ENCODE data around the gene CDH7.
A peak's percentile ranks its signal among the peaks of the same experiment; 100 is the strongest.

CDH7 gene, protein sequence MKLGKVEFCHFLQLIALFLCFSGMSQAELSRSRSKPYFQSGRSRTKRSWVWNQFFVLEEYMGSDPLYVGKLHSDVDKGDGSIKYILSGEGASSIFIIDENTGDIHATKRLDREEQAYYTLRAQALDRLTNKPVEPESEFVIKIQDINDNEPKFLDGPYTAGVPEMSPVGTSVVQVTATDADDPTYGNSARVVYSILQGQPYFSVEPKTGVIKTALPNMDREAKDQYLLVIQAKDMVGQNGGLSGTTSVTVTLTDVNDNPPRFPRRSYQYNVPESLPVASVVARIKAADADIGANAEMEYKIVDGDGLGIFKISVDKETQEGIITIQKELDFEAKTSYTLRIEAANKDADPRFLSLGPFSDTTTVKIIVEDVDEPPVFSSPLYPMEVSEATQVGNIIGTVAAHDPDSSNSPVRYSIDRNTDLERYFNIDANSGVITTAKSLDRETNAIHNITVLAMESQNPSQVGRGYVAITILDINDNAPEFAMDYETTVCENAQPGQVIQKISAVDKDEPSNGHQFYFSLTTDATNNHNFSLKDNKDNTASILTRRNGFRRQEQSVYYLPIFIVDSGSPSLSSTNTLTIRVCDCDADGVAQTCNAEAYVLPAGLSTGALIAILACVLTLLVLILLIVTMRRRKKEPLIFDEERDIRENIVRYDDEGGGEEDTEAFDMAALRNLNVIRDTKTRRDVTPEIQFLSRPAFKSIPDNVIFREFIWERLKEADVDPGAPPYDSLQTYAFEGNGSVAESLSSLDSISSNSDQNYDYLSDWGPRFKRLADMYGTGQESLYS

GRCh38 chr18:65750389-65751154 is at the start of gene CDH7:
TSS of gene CDH7 (plus strand) at chr18:65751012. CDS start at chr18:65762843, 11,831 bp downstream.
- Histone ChIP-seq H3K4me1 (ENCODE audit: control insufficient read depth, insufficient read depth, low read length) (no peaks in the 10 kb centered on the region), H3K4me3 (ENCODE audit: low read length) (peak within 1 kb of the TSS; percentile 66), H3K36me3 (ENCODE audit: control insufficient read depth, insufficient read depth, low read length) (no peaks in the 10 kb centered on the region), H3K27ac (ENCODE audit: low read length) (no peak within 1 kb of the TSS), H3K9me3 (ENCODE audit: control insufficient read depth, insufficient read depth, low read length) (no peaks in the 10 kb centered on the region), H3K27me3 (ENCODE audit: control insufficient read depth, insufficient read depth, low read length) (peaks cover 8% of the 10 kb centered on the region; the same call in 1 of the 2 replicates)
- no peak for DNase-seq (ENCODE audit: low read depth, low spot score)
- WGBS (ENCODE audit: insufficient coverage, insufficient read length): no CpG with 5 or more reads among the region's 85 CpGs

GRCh38 chr18:65704046-65704445 is 46.8 kb upstream of the CDH7 start:
- DNase-seq (ENCODE audit: low read depth, low spot score): no peak
- H3K27ac ChIP-seq (ENCODE audit: low read length): no peak overlapping the region
- no peaks in the 10 kb centered on the region for H3K9me3 ChIP-seq (ENCODE audit: control insufficient read depth, insufficient read depth, low read length)
- H3K4me3 ChIP-seq (ENCODE audit: low read length): no peak overlapping the region
- no peaks in the 10 kb centered on the region for H3K27me3 ChIP-seq (ENCODE audit: control insufficient read depth, insufficient read depth, low read length)
- no CpG with 5 or more reads among the region's 1 CpG for WGBS (ENCODE audit: insufficient coverage, insufficient read length)
- no peaks in the 10 kb centered on the region for H3K36me3 ChIP-seq (ENCODE audit: control insufficient read depth, insufficient read depth, low read length)
- no peaks in the 10 kb centered on the region; the same call in 1 of the 2 replicates for H3K4me1 ChIP-seq (ENCODE audit: control insufficient read depth, insufficient read depth, low read length)

DNA sequence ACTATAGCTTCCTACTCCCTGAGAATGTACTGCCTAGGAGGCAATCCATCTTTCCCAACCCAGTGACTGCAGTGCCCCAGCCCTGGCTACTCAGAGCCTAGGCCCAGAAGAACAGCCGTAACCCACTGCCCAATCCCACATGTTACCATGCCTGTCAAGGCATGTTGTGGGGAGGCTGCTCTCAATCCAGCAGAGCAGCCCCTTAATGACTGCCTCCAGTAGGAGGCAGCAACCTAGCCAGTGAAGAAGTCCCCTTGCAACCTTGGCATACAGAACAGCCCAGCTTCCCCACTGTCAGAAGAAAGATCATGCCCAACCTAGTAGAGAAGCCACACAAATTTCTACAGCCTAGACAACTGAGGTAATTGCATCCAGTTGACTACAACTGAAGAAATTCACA is 44.2 kb upstream of the CDH7 start:
- no CpG with 5 or more reads among the region's 1 CpG for WGBS (ENCODE audit: insufficient coverage, insufficient read length)
- no peak overlapping the region for H3K27ac ChIP-seq (ENCODE audit: low read length)
- no peaks in the 10 kb centered on the region; the same call in 1 of the 2 replicates for H3K4me1 ChIP-seq (ENCODE audit: control insufficient read depth, insufficient read depth, low read length)
- DNase-seq (ENCODE audit: low read depth, low spot score): no peak
- H3K4me3 ChIP-seq (ENCODE audit: low read length): no peak overlapping the region
- H3K9me3 ChIP-seq (ENCODE audit: control insufficient read depth, insufficient read depth, low read length): no peaks in the 10 kb centered on the region
- no peaks in the 10 kb centered on the region for H3K36me3 ChIP-seq (ENCODE audit: control insufficient read depth, insufficient read depth, low read length)
- no peaks in the 10 kb centered on the region for H3K27me3 ChIP-seq (ENCODE audit: control insufficient read depth, insufficient read depth, low read length)

DNA sequence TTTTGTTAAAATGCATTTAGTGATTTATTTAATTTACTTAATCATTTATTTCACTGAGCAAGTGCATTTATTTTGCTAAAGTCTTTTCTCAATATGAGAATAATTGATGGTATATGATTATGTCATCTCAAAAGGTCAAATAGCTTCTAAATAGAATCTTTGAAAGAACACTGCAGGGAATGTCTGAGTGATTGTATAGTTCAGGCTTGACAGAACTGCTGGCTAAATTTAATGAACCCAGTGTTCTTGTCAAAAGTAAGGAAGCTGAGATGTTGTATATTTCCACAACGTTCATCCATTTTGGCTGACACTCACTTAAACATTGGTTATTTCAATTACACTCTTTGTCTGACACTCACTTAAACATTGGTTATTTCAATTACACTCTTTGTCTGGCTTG is 39.3 kb upstream of the CDH7 start:
- H3K4me1 ChIP-seq (ENCODE audit: control insufficient read depth, insufficient read depth, low read length): no peaks in the 10 kb centered on the region; the same call in 1 of the 2 replicates

GRCh38 chr18:65721619-65722018 is 29.2 kb upstream of the CDH7 start:
- Histone ChIP-seq H3K36me3 (ENCODE audit: control insufficient read depth, insufficient read depth, low read length) (no peaks in the 10 kb centered on the region), H3K4me3 (ENCODE audit: low read length) (no peak overlapping the region), H3K27me3 (ENCODE audit: control insufficient read depth, insufficient read depth, low read length) (no peaks in the 10 kb centered on the region), H3K27ac (ENCODE audit: low read length) (no peak overlapping the region), H3K4me1 (ENCODE audit: control insufficient read depth, insufficient read depth, low read length) (no peaks in the 10 kb centered on the region; the same call in 1 of the 2 replicates), H3K9me3 (ENCODE audit: control insufficient read depth, insufficient read depth, low read length) (no peaks in the 10 kb centered on the region)
- no peak for DNase-seq (ENCODE audit: low read depth, low spot score)
- WGBS (ENCODE audit: insufficient coverage, insufficient read length): no CpG with 5 or more reads among the region's 3 CpGs

More for the DNA sequence above, 39.3 kb upstream of the CDH7 start:
- Histone ChIP-seq H3K27me3 (ENCODE audit: control insufficient read depth, insufficient read depth, low read length) (no peaks in the 10 kb centered on the region), H3K4me3 (ENCODE audit: low read length) (no peak overlapping the region), H3K9me3 (ENCODE audit: control insufficient read depth, insufficient read depth, low read length) (no peaks in the 10 kb centered on the region), H3K36me3 (ENCODE audit: control insufficient read depth, insufficient read depth, low read length) (no peaks in the 10 kb centered on the region), H3K27ac (ENCODE audit: low read length) (no peak overlapping the region)
- WGBS (ENCODE audit: insufficient coverage, insufficient read length): no CpG with 5 or more reads among the region's 1 CpG
- no peak for DNase-seq (ENCODE audit: low read depth, low spot score)

DNA sequence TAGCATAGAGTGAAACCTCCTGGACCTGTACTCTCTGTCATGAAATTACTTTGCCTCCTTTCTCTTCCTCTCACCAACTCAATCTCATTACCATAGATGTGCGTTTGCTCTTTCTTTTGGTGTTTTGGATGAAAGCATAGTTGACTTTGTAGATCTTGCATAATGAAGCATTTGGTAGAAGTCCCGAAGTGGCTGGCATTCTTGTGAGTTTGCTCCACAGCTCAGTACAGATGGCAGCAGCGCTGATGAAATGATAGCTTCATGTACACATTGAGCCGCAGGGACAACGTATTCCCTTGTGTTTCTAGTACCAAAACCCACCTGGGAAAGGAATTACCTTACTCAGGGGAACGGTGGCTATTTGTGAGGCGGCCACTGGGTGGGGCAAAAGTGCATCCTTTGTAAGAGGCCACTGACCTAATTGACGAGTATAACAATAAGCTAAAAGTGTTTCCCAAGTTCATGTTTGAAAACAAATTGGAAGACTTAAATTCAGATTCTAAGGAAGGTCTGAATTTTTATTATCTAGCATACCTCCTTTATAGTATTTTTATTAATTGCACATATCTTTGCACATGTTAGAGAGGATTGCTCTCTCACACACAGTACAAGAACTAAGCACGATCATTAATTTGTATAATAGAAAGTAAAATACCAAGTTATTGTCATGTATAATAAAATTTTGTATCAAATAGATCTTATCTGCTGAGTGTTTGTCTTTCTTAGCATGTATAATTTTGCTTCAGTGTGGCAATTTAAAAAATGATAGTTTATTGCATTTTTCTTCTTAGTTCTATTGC is 25.4 kb upstream of the CDH7 start:
- WGBS (ENCODE audit: insufficient coverage, insufficient read length): no CpG with 5 or more reads among the region's 9 CpGs
- H3K36me3 ChIP-seq (ENCODE audit: control insufficient read depth, insufficient read depth, low read length): no peaks in the 10 kb centered on the region
- no peaks in the 10 kb centered on the region for H3K9me3 ChIP-seq (ENCODE audit: control insufficient read depth, insufficient read depth, low read length)
- no peak overlapping the region for H3K27ac ChIP-seq (ENCODE audit: low read length)
- peak; percentile 48 for DNase-seq (ENCODE audit: low read depth, low spot score)
- no peak overlapping the region for H3K4me3 ChIP-seq (ENCODE audit: low read length)
- no peaks in the 10 kb centered on the region for H3K27me3 ChIP-seq (ENCODE audit: control insufficient read depth, insufficient read depth, low read length)
- no peaks in the 10 kb centered on the region; the same call in 1 of the 2 replicates for H3K4me1 ChIP-seq (ENCODE audit: control insufficient read depth, insufficient read depth, low read length)

GRCh38 chr18:65735155-65735554 is 15.7 kb upstream of the CDH7 start:
- no peak for DNase-seq (ENCODE audit: low read depth, low spot score)
- no CpG with 5 or more reads among the region's 3 CpGs for WGBS (ENCODE audit: insufficient coverage, insufficient read length)
- H3K27me3 ChIP-seq (ENCODE audit: control insufficient read depth, insufficient read depth, low read length): no peaks in the 10 kb centered on the region
- H3K9me3 ChIP-seq (ENCODE audit: control insufficient read depth, insufficient read depth, low read length): no peaks in the 10 kb centered on the region
- H3K4me1 ChIP-seq (ENCODE audit: control insufficient read depth, insufficient read depth, low read length): no peaks in the 10 kb centered on the region
- no peak overlapping the region for H3K4me3 ChIP-seq (ENCODE audit: low read length)
- H3K36me3 ChIP-seq (ENCODE audit: control insufficient read depth, insufficient read depth, low read length): no peaks in the 10 kb centered on the region
- H3K27ac ChIP-seq (ENCODE audit: low read length): no peak overlapping the region

DNA sequence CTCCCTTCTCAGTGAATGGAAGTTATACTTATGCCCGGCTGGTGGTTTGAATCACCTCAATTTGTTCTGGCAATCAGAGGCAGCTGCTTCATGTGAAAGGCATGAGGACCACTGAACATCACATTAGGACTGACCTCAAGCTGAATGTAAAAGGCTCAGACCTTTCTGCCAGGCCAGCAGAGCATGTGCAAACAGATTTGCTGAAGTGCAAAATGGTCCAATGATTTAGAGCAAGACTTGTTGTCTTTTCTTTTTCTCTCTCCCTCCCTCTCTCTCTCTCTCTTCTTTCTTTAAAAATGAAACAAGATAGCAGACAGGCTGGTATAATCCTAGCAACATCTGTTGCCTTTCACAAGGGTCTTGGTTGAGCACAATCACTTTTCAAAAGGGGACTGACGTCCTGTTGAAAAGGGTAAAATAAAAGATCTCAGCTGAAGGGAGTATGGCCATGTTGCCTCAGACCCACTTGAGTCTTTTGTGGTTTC is 13.3 kb upstream of the CDH7 start:
- Histone ChIP-seq H3K27me3 (ENCODE audit: control insufficient read depth, insufficient read depth, low read length) (no peaks in the 10 kb centered on the region), H3K9me3 (ENCODE audit: control insufficient read depth, insufficient read depth, low read length) (no peaks in the 10 kb centered on the region), H3K4me3 (ENCODE audit: low read length) (no peak overlapping the region), H3K36me3 (ENCODE audit: control insufficient read depth, insufficient read depth, low read length) (no peaks in the 10 kb centered on the region), H3K27ac (ENCODE audit: low read length) (no peak overlapping the region), H3K4me1 (ENCODE audit: control insufficient read depth, insufficient read depth, low read length) (no peaks in the 10 kb centered on the region)
- WGBS (ENCODE audit: insufficient coverage, insufficient read length): no CpG with 5 or more reads among the region's 2 CpGs
- no peak for DNase-seq (ENCODE audit: low read depth, low spot score)

DNA sequence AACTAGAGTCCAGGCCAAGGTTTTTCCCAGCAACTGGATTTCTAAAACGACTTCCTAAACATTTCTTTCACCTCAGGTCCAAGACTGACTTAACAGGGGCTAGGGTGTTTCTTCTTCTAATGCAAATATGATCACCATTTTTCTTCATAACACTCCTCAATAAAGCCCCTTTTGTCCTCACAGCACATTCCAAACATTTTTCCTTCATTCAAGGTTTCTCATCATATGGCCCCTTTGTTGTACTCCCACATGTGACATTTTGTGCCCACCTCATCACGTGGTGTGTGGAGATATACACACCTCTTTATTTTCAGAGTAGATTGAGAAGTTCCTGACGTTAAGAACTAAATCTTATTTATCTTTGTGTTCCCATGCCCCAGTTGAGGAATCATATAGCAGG is 3.9 kb upstream of the CDH7 start:
- Histone ChIP-seq H3K27ac (ENCODE audit: low read length) (no peak overlapping the region), H3K4me1 (ENCODE audit: control insufficient read depth, insufficient read depth, low read length) (no peaks in the 10 kb centered on the region), H3K9me3 (ENCODE audit: control insufficient read depth, insufficient read depth, low read length) (no peaks in the 10 kb centered on the region), H3K4me3 (ENCODE audit: low read length) (no peak overlapping the region), H3K27me3 (ENCODE audit: control insufficient read depth, insufficient read depth, low read length) (peaks cover 7% of the 10 kb centered on the region; the same call in 1 of the 2 replicates), H3K36me3 (ENCODE audit: control insufficient read depth, insufficient read depth, low read length) (no peaks in the 10 kb centered on the region)
- WGBS (ENCODE audit: insufficient coverage, insufficient read length): no CpG with 5 or more reads among the region's 3 CpGs
- no peak for DNase-seq (ENCODE audit: low read depth, low spot score)
